ENCODE results near the gene CCDC180. TPM values are rescaled to one million over a fixed set of nuclear protein-coding genes. Genes with fewer than 3 reads are reported as not detected.
"Not testable (repeated sequence)": the region's sequence is repeated elsewhere in the genome, so short reads cannot be mapped to it uniquely, and the experiment has no call there.

CCDC180 gene
- total RNA-seq, 1 donor from 2014 or later: 7.8 TPM

DNA sequence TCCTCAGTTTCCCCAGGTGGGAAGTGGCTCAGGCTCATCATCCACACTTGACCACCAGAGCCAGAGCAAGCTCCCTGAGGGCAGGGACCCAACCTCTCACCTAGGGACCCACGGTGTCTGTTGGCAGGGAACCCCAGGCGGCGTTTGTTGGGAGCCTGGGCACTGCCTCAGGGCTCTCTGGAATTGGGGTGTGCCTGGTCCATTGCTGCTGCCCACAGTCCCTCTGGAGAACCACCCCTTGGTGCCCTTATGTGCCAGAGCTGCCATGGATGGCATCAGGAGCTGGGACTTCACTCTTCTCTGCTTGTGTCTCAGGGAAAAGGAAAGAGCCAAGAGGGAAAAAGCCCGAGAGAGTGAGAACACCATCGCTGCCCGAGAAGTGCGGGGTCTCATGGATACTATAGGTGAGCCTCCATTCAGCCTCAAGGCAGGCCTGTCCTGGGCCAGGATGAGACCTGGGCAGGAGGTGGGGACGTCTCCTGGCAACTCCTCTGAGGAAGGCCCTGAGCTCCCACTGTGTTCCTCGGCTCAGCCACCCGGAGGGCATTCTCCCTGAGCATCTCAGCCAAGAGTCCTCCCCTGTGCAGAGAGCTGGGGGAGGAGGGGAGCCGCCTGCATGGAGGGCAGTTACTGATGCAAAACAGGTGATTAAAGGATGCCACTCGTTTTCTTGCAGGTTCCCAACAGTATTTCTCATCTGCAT lies 4.5 kb downstream of the CCDC180 start:
- no peak for DNase-seq

DNA sequence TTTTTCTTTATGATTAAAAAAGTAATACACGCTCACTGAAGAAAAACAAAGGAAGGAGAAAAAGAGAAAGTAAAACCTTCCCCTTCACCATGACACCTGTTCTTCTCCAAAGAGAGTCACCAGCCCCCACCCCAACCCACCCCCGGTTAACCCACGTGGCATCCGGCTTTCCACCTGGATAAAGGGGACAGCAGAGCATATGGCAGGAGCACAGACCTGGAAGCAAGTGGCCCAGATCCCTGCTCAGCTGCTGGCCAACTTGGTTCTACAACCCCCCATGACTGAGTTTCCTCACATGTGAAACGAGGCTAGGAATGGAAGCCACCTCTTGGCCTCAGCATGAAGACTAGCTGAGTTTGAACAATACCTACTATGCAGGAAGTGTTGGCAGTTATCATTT lies 5.1 kb downstream of the CCDC180 start:
- no peak for DNase-seq

DNA sequence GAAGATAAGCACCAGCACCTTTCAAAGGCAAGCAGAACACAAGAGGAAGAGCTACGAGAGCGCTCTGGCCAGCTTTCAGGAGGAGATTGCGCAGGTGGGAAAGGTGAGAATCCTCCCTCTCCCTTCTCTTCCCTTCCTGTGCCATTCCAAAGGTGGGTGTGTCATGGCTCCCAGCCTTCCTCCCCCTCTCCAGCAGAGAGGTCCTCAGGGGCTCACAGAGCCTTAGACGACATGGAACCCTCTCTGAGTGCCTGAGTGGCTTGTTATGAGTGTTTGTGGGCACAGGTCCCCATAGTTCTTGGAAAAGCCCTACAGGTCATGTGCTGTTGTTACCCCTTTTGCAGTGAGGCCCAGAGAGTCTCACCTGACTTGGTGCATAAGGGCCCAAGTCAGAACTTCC lies 5.8 kb downstream of the CCDC180 start:
- no peak for DNase-seq

DNA sequence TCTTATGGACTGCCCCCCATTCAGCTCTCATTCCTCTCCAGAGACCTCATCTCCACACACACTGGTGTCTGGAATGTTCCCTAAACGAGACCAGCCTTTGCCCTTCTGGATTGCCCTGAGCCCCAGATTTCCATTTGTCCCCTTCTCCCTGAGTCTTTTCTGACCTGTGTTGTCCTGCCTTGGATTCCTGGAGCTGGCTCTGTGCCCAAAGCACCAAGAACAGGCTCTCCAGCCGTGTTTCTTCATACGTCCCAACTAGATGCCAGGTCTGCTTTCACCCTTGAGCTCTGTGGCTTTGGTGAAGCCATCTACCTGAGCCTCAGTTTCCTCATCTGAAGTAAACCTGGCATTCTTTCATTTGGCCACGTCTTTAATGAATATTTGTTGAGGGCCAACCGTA lies 6.3 kb downstream of the CCDC180 start:
- DNase-seq: no peak

DNA sequence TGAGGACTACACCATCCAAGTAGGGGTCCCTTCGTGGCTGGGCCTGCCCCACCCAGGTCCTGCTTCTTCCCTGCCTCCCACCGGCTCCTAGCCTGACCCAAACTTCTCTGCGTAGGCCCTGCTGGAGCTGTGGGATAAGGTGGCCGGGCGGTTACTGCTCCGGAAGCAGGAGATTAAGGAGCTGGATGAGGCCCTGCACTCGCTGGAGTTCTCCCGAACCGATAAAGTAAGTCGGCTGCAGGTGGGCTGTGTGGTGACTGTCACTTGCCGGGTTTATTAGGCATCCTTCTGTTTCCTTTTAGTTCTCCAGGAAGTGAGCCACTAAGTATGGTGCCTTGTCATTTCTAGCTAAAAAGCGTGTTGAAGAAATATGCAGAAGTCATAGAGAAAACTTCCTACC lies 7.0 kb downstream of the CCDC180 start:
- DNase-seq: no peak

DNA sequence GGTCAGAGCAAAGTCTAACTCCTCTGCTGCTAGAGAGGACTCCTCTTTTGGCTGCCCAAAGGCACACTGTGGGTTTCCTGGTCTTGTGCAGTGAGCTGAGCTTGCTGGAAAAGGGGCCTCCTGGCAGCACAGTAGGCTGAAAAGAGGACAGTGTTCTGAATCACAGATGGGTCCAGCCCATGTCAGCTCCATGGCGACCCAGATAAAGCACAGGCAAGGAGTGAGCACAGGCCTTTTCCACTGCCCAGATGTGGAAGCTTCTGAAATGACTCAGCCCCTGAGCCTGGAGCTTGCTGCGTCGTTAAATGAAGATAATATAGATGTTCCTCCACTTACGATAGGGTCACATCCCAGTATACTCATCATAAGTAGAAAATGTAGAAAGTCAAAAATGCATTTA lies 8.1 kb downstream of the CCDC180 start:
- no peak for DNase-seq

- DNase-seq: no peak
Observed at GRCh38 chr9:97316904-97317303, 9.4 kb downstream of the CCDC180 start.

DNA sequence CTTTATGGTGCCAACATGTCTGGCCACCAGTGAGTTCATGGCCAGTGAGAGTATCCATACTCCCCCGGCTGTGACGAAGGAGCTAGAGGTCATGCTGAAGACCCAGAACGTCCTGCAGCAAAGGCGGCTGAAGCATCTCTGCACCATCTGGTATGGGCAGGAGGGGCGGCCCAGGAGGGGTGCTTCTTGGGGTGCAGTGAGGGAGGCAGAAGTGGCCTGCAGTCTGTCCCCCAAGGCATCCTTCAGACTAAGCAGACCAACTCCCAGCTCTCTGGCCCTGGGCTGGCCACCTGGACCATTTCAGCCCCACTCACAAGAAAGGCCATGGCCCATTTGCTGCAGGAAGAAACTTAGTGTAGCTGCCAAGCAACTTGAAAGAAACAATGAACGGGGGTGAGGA lies 11.0 kb downstream of the CCDC180 start:
- DNase-seq: no peak

DNA sequence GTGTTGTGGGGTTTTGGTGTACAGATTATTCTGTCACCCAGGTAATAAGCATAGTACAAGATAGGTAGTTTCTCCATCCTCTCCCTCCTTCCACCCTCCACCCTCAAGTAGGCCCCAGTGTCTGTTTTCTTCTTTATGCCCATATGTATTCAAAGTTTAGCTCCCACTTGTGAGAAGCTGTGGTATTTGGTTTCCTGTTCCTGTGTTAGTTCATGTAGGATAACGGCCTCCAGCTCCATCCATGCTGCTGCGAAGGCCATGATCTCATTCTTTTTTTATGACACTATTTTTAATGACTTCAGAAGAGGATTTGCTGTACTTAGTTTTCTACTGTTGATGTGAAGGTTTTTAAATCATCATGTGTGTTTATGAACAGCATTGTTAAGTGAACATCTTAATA lies 11.9 kb downstream of the CCDC180 start:
- DNase-seq: no peak

GRCh38 chr9:97320080-97320642 lies 12.7 kb downstream of the CCDC180 start:
- DNase-seq: no peak

DNA sequence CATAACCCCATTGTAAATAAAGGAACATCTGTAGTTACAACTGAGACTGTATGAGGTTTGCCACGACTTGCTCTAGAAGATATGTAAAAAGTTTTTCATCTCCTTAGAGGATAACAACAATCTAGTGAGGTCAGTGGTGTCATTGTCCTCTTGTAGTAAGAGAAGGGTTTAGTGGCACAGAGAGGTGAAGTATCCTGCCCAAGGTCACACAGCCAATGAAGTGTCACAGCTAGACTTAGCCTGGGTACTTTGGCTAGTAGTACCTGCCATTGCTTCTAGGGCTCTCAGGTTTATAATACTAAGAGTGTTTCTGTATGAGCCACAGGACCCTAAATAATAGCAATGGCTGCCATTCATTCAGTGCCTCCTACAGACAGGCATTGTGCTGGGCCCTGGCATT lies 13.8 kb downstream of the CCDC180 start:
- DNase-seq: no peak

DNA sequence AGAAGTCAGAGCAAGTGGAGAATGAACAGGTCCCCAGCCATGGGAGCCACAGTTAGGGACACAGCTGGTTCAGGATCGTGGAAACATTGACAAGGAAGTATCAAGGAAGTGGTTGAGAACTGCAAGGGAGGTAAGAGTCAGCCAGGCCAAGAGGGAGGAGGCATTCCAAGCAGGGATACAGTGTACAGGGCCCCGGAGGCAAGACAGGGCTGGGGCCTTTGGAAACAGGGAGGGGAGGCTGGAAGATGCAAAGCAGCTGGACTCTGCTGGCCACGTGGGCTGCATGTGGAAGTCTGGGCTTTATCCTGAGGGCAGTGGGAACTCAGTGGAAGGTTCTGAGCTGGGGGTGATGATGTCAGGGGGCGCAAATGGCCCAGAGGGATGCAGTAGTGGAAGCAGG lies 14.2 kb downstream of the CCDC180 start:
- no peak for DNase-seq

DNA sequence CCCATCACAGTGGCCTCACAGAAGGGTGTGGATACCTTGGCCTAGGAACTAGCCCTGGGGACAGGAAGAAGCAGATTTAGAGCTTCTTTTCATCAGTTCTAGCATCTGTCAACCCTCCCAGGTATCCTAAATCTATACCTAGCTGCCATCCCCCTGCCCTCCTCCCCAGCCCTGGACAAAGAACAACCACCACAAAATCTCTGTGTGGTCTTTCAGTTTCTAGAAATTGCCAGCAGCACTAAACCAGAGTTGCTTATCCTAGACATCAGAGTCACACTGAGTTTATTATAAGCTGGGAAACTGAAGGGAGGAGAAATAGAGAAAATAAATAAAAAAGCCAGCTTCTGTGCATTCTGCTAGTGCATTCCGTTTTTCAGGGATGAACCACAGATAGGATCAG lies 14.6 kb downstream of the CCDC180 start:
- DNase-seq: no peak

DNA sequence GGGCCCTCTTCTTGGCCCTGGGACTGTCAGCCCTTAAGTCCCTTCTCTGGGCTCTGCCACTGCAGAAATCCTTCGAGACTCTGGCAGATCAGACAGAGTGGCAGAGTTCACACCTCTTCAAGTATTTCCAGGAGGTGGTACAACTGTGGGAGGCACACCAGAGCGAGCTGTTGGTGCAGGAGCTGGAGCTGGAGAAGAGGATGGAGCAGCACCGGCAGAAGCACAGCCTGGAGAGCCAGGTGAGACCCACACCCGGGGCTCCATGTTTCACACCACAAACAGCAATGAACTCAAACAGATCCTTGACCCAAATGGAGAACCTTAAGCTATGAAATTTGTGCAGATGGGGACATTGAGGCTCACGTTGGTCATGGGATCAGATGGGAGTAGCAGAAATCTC lies 17.5 kb downstream of the CCDC180 start:
- no peak for DNase-seq

- DNase-seq: no peak
Observed at GRCh38 chr9:97327562-97327961, 20.1 kb downstream of the CCDC180 start.

DNA sequence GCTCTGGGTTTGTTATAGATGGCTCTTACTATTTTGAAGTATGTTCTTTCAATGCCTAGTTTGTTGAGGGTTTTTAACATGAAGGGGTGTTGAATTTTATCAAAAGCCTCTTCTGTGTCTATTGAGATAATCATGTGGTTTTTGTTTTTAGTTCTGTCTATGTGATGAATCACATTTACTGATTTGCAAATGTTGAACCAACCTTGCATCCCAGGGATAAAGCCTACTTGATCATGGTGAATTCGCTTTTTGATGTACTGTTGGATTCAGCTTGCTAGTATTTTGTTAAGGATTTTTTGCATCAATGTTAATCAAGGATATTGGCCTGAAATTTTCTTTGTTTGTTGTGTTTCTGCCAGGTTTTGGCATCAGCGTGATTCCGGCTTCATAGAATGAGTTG lies 25.5 kb downstream of the CCDC180 start:
- DNase-seq: no peak

GRCh38 chr9:97335622-97336021 lies 28.2 kb downstream of the CCDC180 start:
- DNase-seq: not testable (repeated sequence)

- DNase-seq: peak; percentile 31
Observed at GRCh38 chr9:97348871-97349270, 41.4 kb downstream of the CCDC180 start.

GRCh38 chr9:97349400-97349799 lies 41.9 kb downstream of the CCDC180 start:
- no peak for DNase-seq

- no peak for DNase-seq
Observed at GRCh38 chr9:97354637-97355036, 47.2 kb downstream of the CCDC180 start.

DNA sequence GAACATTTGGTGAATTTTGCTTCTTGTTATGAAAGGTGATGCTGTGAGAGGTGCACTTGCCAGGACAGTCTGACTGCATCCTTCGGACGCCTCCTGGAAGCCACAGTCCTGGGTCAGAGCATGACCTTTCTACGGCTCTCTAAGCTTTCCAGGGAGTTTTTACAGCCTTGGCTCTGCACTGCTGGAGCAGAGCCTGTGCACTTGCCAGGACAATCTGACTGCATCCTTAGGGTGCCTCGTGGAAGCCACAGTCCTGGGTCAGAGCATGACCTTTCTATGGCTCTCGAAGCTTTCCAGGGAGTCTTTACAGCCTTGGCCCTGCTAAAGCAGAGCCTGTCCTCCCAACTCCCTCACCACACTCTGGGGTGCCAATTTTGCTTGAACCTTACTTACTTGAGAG lies 49.6 kb downstream of the CCDC180 start:
- DNase-seq: no peak
